Measurements from ENCODE around the gene FOXL3. TPM values are rescaled to one million over a fixed set of nuclear protein-coding genes. Genes with fewer than 3 reads are reported as not detected.

The FOXL3 gene
- total RNA-seq, 1 experiment from 2014 or later = not detected

DNA sequence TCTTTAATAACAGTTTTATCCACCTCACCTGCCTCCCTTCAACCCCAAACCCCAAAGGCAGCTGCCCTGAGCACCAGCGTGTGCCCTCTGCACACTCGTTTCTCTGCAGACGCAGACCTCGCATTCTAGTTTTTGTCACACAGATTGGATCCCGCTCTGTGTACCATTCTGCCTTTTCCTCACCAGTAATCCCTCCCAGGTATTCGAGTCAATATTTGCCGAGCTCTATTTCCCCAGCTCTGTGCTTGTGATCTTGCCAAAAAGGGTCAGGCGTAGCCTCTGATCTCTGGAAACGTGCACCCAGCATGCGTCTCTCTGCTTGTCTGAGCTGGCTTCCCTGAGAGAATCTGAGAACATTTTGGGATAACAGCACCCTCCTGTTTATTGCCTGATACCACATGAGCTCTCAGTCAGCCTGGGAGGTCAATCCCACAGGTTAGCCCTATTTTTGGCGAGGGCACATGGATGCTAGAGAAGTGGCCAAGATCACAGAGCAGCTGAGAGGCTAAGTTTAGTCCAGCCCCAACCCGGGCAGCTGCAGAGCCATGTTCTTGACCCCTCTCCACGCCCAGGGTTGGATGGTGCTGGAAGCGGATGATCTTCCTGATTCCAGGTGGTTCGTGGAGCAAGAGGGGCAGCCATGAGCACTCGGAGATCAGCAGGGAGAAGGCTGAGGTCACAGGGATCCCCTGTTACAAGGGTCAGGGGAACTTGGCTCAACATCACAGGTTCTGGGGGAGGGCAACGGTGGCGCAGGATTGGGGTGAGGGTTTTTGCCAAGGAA is 29.1 kb downstream of the FOXL3 start:
- no peaks in the 10 kb centered on the region for H3K36me3 Mint-ChIP-seq (ENCODE audit: insufficient read depth, unreplicated experiment)
- ChIA-PET POLR2A (no interaction called here), CTCF (interaction anchor here (0.5 kb wide), 1 partner anchor 124 kb away, joined by 3 read pairs; no protein-coding TSS in a partner anchor)
- no TSS peak for BruUV-seq (replicated peaks)
- H3K27me3 Mint-ChIP-seq (ENCODE audit: insufficient read depth, unreplicated experiment) = peaks cover 65% of the 10 kb centered on the region
- H3K4me1 Mint-ChIP-seq (ENCODE audit: insufficient read depth, unreplicated experiment) = no peaks in the 10 kb centered on the region
- H3K27ac Mint-ChIP-seq (ENCODE audit: low read depth, unreplicated experiment) = no peak overlapping the region
- H3K9me3 Mint-ChIP-seq (ENCODE audit: unreplicated experiment) = peaks cover 8% of the 10 kb centered on the region
- DNase-seq (ENCODE audit: unreplicated experiment) = no peak
- intact Hi-C loops (cut with micrococcal nuclease) = no loop called here
- TF ChIP-seq, protein P1, sequence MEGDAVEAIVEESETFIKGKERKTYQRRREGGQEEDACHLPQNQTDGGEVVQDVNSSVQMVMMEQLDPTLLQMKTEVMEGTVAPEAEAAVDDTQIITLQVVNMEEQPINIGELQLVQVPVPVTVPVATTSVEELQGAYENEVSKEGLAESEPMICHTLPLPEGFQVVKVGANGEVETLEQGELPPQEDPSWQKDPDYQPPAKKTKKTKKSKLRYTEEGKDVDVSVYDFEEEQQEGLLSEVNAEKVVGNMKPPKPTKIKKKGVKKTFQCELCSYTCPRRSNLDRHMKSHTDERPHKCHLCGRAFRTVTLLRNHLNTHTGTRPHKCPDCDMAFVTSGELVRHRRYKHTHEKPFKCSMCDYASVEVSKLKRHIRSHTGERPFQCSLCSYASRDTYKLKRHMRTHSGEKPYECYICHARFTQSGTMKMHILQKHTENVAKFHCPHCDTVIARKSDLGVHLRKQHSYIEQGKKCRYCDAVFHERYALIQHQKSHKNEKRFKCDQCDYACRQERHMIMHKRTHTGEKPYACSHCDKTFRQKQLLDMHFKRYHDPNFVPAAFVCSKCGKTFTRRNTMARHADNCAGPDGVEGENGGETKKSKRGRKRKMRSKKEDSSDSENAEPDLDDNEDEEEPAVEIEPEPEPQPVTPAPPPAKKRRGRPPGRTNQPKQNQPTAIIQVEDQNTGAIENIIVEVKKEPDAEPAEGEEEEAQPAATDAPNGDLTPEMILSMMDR (IDR thresholded peaks at IDR 0.05; ENCODE audit: unreplicated experiment) = no peak
- no peak overlapping the region for H3K4me3 Mint-ChIP-seq (ENCODE audit: unreplicated experiment)

DNA sequence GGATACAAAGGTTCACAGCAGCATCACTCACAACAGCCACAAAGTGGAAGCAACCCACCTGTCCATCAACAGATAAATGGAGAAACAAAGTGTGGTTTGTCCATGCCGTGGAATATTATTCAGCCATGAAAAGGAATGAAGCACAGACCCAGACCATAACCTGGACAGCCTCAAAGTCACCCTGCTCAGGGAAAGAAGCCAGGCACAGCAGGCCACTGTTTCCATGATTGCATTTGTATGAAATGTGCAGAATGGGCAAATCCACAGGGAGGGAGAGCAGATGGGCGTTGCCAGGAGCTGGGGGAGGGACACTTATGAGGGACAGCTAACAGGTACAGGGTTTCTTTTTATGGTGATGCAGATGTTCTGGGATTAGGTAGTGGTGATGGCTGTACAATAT is 30.3 kb downstream of the FOXL3 start:
- TF ChIP-seq, protein P1 (IDR thresholded peaks at IDR 0.05; ENCODE audit: unreplicated experiment) = no peak
- no peak for DNase-seq (ENCODE audit: unreplicated experiment)
- POLR2A ChIA-PET = no interaction called here
- CTCF ChIA-PET = interaction anchor here (0.6 to 1.7 kb wide), 7 partner anchors 14 to 589 kb away, joined by 3 to 5 read pairs (median 3); no protein-coding TSS in a partner anchor
- Mint-ChIP-seq H3K9me3 (ENCODE audit: unreplicated experiment) (peaks cover under 1% of the 10 kb centered on the region), H3K4me1 (ENCODE audit: insufficient read depth, unreplicated experiment) (no peaks in the 10 kb centered on the region), H3K27ac (ENCODE audit: low read depth, unreplicated experiment) (no peak overlapping the region), H3K4me3 (ENCODE audit: unreplicated experiment) (no peak overlapping the region), H3K36me3 (ENCODE audit: insufficient read depth, unreplicated experiment) (no peaks in the 10 kb centered on the region), H3K27me3 (ENCODE audit: insufficient read depth, unreplicated experiment) (peaks cover 53% of the 10 kb centered on the region)
- no TSS peak for BruUV-seq (replicated peaks)
- intact Hi-C loops (cut with micrococcal nuclease) = loop anchor here (10.0 kb wide), 1 partner anchor 555 kb away; the partner anchor contains the start of gene GET4

DNA sequence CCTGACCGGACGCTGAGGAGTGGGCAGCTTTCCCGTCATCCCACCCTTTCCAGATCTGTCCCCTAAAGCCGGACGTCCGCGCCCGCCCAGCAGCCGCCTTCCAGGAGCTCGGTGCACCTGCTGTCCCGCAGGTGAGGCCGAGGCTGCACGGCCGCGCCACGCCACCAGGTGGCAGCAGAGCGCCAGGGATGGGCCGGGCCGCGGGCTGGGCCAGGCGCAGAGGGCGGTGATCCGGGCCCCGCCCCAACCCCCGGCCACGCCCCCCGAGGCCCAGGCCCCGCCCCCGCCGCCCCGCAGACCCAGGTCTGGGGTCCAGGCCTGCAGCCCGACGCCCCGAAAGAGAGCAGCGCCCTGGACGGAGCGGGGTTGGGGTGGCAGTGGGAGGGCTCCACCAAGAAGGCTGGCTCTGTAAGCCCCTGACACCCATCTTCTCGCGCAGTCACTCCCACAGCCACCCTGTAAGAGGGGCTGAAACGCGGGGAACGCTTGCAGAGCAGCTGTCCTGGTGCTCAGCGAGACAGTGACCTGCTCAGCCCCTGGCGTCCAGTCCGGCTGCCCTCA is 32.2 kb downstream of the FOXL3 start:
- Mint-ChIP-seq H3K4me1 (ENCODE audit: insufficient read depth, unreplicated experiment) (no peaks in the 10 kb centered on the region), H3K9me3 (ENCODE audit: unreplicated experiment) (no peaks in the 10 kb centered on the region), H3K27me3 (ENCODE audit: insufficient read depth, unreplicated experiment) (peaks cover 39% of the 10 kb centered on the region), H3K36me3 (ENCODE audit: insufficient read depth, unreplicated experiment) (no peaks in the 10 kb centered on the region), H3K4me3 (ENCODE audit: unreplicated experiment) (no peak overlapping the region), H3K27ac (ENCODE audit: low read depth, unreplicated experiment) (no peak overlapping the region)
- DNase-seq (ENCODE audit: unreplicated experiment) = peak; percentile 62
- no TSS peak for BruUV-seq (replicated peaks)
- POLR2A ChIA-PET = no interaction called here
- CTCF ChIA-PET = interaction anchor here (0.6 to 1.9 kb wide), 21 partner anchors 10 to 551 kb away, joined by 3 to 13 read pairs (median 5); no protein-coding TSS in a partner anchor
- intact Hi-C loops (cut with micrococcal nuclease) = loop anchor here (10.0 kb wide), 1 partner anchor 553 kb away; the partner anchor contains the start of gene GET4
- TF ChIP-seq, protein P1 (IDR thresholded peaks at IDR 0.05; ENCODE audit: unreplicated experiment) = peak; percentile 94

DNA sequence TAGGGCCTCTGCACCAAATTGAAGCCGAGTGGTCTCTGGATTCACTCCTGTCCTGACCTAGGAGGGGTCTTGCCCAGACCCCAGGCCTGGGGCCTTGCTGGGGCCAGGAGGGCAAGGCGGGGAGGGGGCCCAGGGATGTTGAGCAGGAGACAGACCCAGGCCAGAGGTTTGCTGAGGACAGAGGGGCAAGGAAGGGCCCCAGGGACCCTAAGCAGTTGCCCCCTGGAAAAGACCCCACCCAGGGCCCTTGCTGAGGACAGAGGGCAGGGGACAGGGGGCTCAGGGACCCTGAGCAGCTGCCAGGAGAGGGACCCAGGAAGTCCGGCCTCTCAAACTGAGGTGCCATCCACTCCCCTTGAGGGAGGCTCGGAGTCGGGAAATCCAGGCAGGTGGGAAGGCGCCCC is 32.7 kb downstream of the FOXL3 start:
- no peak overlapping the region for H3K4me3 Mint-ChIP-seq (ENCODE audit: unreplicated experiment)
- DNase-seq (ENCODE audit: unreplicated experiment) = no peak
- ChIA-PET CTCF (interaction anchor here (0.6 to 1.6 kb wide), 9 partner anchors 9 to 1231 kb away, joined by 3 to 10 read pairs (median 5); no protein-coding TSS in a partner anchor), POLR2A (no interaction called here)
- no TSS peak for BruUV-seq (replicated peaks)
- no peaks in the 10 kb centered on the region for H3K4me1 Mint-ChIP-seq (ENCODE audit: insufficient read depth, unreplicated experiment)
- no peak overlapping the region for H3K27ac Mint-ChIP-seq (ENCODE audit: low read depth, unreplicated experiment)
- no peaks in the 10 kb centered on the region for H3K9me3 Mint-ChIP-seq (ENCODE audit: unreplicated experiment)
- intact Hi-C loops (cut with micrococcal nuclease) = loop anchor here (10.0 kb wide), 1 partner anchor 552 kb away; the partner anchor contains the start of gene GET4
- H3K36me3 Mint-ChIP-seq (ENCODE audit: insufficient read depth, unreplicated experiment) = no peaks in the 10 kb centered on the region
- H3K27me3 Mint-ChIP-seq (ENCODE audit: insufficient read depth, unreplicated experiment) = peaks cover 36% of the 10 kb centered on the region
- TF ChIP-seq, protein P1 (IDR thresholded peaks at IDR 0.05; ENCODE audit: unreplicated experiment) = no peak
